Ovary (tissue), 9 donors: ENCODE measurements around the gene TNFRSF14. TPM values are rescaled to one million over a fixed set of nuclear protein-coding genes. Genes with fewer than 3 reads are reported as not detected.
A peak's percentile ranks its signal among the peaks of the same experiment; 100 is the strongest.
"Not testable (repeated sequence)": the region's sequence is repeated elsewhere in the genome, so short reads cannot be mapped to it uniquely, and the experiment has no call there.

Source experiments
- DNase-seq, 5 donors: peaks; one replicate each; pipeline ENCODE4 v3.0.0-alpha.2; 2019 to 2020
- H3K27ac ChIP-seq, 2 donors: fragments of 200-600 bp; one replicate each; pipeline versions ENCODE4 v1.5.1 to v1.8.0; 2019 to 2022
- H3K27me3 ChIP-seq: fragments of 200-600 bp; one replicate; pipeline ENCODE4 v1.8.0; 2022
- H3K36me3 ChIP-seq: fragments of 200-600 bp; sonication (generic); one replicate; pipeline ENCODE4 v1.5.1; 2019
- H3K4me1 ChIP-seq: one replicate; pipeline ENCODE4 v1.8.1; 2013; ENCODE audit warnings: mild to moderate bottlenecking, moderate library complexity; ENCODE audit not compliant: insufficient read depth
- H3K4me3 ChIP-seq: fragments of 200-600 bp; sonication (generic); one replicate; pipeline ENCODE4 v1.5.1; 2017
- H3K9me3 ChIP-seq, 2 donors: fragments of 200-600 bp in 1 of 2; sonication (generic) in 1 of 2; one replicate each; pipeline versions ENCODE4 v1.5.1 to v1.8.1; 2013 to 2019; ENCODE audit warnings: mild to moderate bottlenecking in 1 of 2, moderate library complexity in 1 of 2
- EP300 ChIP-seq: sonication (generic); formaldehyde crosslinking; IDR thresholded peaks from one replicate; pipeline ENCODE4 v1.6.1; 2017; ENCODE audit warnings: antibody characterized with exemption
- POLR2A ChIP-seq: fragments of 450-650 bp; IDR thresholded peaks from one replicate; pipeline ENCODE4 v1.6.1; 2017; ENCODE audit warnings: antibody characterized with exemption, mild to moderate bottlenecking, moderate library complexity
- WGBS, 3 donors: extraction: QIAGEN DNeasy Blood & Tissue Kit in 1 of 3; methylation state at CpG; one replicate each; pipeline versions ENCODE4 v1.1.5 to v1.1.7; 2013 to 2017; 5-methylcytosine and 5-hydroxymethylcytosine counted together
- intact Hi-C, 4 donors: fragments of 100-400 bp; cut with DNase I; formaldehyde crosslinking; loops; one replicate each; pipeline versions ENCODE4 v1.11.0 to v1.15.1; 2022 to 2023
- polyA plus RNA-seq, 2 donors: library from polyadenylated mRNA; stranded (reverse); fragments of 200-250 nt in 1 of 2; fragments of 350-450 nt in 1 of 2; fragmentation: Illumina TruSeq in 1 of 2; extraction: RNeasy Lipid Tissue Mini Kit (QIAGEN cat#74804) in 1 of 2; gene quantifications; one replicate each; pipeline ENCODE4 v1.2.3, GENCODE V29; 2013 to 2014
- total RNA-seq, 7 donors: library from RNA; depleted of rRNA in 2 of 7; stranded (reverse); fragments of >200 nt in 2 of 7; fragmentation: NEBNext Ultra II Directional in 3 of 7; extraction: Animal tissue kit (Norgen Biotek cat#: 25700) in 3 of 7; gene quantifications; one replicate each; pipeline versions ENCODE4 v1.1.0 to v1.2.4, GENCODE V29; 2016 to 2023
- TF ChIP-seq, protein P1 (sequence below), 3 donors: fragments of 450-650 bp in 2 of 3; fragments of 200-600 bp in 1 of 3; IDR thresholded peaks; one replicate each; pipeline versions ENCODE4 v1.5.1 to v1.8.0; 2016 to 2022; ENCODE audit warnings: antibody characterized with exemption in 3 of 3, mild to moderate bottlenecking in 1 of 3
- donor health status: DM: no; HTN: no; CAD: no; lungs with moderate emphysema.
- donor health status: DM: no; HTN: no; CAD: no.
- donor health status: Bipolar disorder and iron deficiency.
- donor health status: DM: yes; HTN: yes; CAD: no.
- donor health status: DM: no; HTN: no; CAD: no.
- donor health status: DM: yes; HTN: yes; CAD: no.

Gene TNFRSF14
- total and polyA plus RNA-seq, 9 donors: 4.3 to 78.5 (median 57.6) TPM

GRCh38 chr1:2567083-2567679 lies 11.0 kb downstream of the TNFRSF14 start:
- peak in 2 of 5 donors; percentile 17 to 31 for DNase-seq
- WGBS, 3 donors: 65 to 76% (median 68%) methylated on average over 15 to 16 of the region's 16 CpGs
- Histone ChIP-seq H3K27me3 (no peaks in the 10 kb centered on the region), H3K9me3 (no peaks in the 10 kb centered on the region), H3K36me3 (no peaks in the 10 kb centered on the region), H3K4me1 (no peaks in the 10 kb centered on the region), H3K27ac (no peak overlapping the region), H3K4me3 (no peak overlapping the region)
- TF ChIP-seq, protein P1, sequence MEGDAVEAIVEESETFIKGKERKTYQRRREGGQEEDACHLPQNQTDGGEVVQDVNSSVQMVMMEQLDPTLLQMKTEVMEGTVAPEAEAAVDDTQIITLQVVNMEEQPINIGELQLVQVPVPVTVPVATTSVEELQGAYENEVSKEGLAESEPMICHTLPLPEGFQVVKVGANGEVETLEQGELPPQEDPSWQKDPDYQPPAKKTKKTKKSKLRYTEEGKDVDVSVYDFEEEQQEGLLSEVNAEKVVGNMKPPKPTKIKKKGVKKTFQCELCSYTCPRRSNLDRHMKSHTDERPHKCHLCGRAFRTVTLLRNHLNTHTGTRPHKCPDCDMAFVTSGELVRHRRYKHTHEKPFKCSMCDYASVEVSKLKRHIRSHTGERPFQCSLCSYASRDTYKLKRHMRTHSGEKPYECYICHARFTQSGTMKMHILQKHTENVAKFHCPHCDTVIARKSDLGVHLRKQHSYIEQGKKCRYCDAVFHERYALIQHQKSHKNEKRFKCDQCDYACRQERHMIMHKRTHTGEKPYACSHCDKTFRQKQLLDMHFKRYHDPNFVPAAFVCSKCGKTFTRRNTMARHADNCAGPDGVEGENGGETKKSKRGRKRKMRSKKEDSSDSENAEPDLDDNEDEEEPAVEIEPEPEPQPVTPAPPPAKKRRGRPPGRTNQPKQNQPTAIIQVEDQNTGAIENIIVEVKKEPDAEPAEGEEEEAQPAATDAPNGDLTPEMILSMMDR (IDR thresholded peaks at IDR 0.05): no peak
- no peak for TF ChIP-seq EP300
- no peak for TF ChIP-seq POLR2A
- intact Hi-C loops: no loop called here

DNA sequence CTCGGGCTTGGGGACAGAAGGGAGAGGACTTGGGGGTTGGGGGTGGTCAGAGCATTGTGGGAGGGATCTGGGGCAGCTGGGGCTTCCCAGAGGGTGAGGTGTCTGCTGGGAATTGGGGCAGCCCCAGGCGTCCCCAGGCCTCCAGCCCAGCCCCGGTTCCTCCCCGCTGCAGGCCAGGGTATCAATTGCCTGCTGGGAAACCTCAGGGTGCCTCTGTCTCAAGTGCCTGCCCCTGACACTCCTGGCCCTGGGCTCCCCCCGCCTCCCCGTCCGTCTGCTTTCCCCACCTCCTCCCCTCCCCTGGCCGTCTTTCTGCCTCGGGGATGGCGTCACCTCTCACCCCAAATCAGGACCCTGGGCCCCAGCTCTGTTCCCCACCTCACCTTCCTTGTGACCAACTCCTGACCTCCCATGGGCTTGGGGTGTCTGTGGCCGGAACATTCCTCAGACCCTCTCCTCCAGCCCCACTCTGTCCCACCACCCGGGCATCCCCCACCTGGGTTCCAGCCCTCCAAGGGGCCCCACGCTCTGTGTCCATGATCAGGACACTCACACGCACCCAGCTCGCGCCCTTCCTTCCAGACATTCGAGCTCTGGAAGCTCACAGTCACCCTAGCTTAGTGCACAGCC lies 12.1 kb downstream of the TNFRSF14 start:
- H3K27me3 ChIP-seq, H3K36me3 ChIP-seq, DNase-seq, H3K4me3 ChIP-seq, H3K9me3 ChIP-seq, intact Hi-C loops, H3K4me1 ChIP-seq, H3K27ac ChIP-seq: not testable (repeated sequence)
- 19 to 34% (median 33%) methylated on average over 6 to 13 of the region's 17 CpGs for WGBS, 3 donors

DNA sequence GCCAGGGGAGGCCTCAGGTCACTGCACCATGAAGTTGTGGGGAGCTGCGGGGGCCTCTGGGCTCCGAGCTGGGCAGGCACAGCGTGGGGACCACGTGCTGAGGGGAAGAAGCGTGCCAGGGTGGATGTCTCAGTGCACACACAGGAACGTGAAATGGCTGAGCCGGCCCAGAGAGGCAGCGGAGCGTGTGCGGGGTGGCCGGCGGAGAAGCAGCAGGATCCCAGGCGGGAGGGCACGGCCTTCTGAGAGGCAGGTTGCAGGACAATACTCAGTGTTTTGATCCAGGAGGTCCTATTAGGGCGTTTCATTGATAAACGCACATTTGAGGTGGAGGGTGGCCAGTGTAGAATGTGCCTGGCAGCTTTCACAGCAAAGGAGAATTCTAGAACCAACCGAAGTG lies 12.9 kb downstream of the TNFRSF14 start:
- Histone ChIP-seq H3K4me3 (no peak overlapping the region), H3K27me3 (no peaks in the 10 kb centered on the region), H3K36me3 (no peaks in the 10 kb centered on the region), H3K27ac (no peak overlapping the region), H3K9me3 (no peaks in the 10 kb centered on the region), H3K4me1 (no peaks in the 10 kb centered on the region)
- TF ChIP-seq, protein P1 (IDR thresholded peaks at IDR 0.05): no peak
- TF ChIP-seq POLR2A: no peak
- no peak for TF ChIP-seq EP300
- 62 to 75% (median 73%) methylated on average over 17 of the region's 17 CpGs for WGBS, 3 donors
- no peak for DNase-seq
- intact Hi-C loops: no loop called here

DNA sequence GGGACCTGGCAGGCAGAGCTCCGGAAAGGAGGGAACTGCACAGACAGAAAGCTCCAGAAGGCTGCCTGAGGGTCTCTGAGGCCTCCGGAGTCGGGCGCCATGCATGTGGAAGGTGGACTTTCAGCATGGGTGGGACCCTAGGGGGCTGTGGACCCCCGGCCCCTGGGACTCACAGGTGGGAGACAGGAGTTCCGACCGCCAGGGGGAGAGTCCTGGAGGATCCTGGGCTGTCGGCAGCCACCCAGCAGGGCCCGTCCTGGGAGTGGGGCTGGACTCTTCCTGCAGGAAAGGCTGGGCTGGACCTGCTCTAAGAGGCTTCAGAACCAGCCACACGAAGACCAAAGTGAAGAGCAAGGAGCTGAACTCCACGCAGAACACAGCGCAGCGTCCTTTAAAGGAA lies 13.5 kb downstream of the TNFRSF14 start:
- peak in 1 of 5 donors; percentile 11 for DNase-seq
- intact Hi-C loops, H3K36me3 ChIP-seq, H3K9me3 ChIP-seq, H3K4me1 ChIP-seq, H3K27ac ChIP-seq, H3K4me3 ChIP-seq, H3K27me3 ChIP-seq: not testable (repeated sequence)
- 75 to 77% (median 76%) methylated on average over 13 of the region's 13 CpGs for WGBS, 3 donors

GRCh38 chr1:2570332-2570731 lies 14.2 kb downstream of the TNFRSF14 start:
- Histone ChIP-seq H3K36me3 (no peaks in the 10 kb centered on the region), H3K4me3 (no peak overlapping the region), H3K27me3 (no peaks in the 10 kb centered on the region), H3K9me3 (no peaks in the 10 kb centered on the region), H3K4me1 (no peaks in the 10 kb centered on the region), H3K27ac (no peak overlapping the region)
- WGBS, 3 donors: 80 to 87% (median 83%) methylated on average over 17 of the region's 17 CpGs
- TF ChIP-seq, protein P1 (IDR thresholded peaks at IDR 0.05): no peak
- intact Hi-C loops: no loop called here
- peak in 1 of 5 donors; percentile 10 for DNase-seq
